Uterus (tissue), 4 donors: ENCODE data around the gene STOX2. TPM values are rescaled to one million over a fixed set of nuclear protein-coding genes. Genes with fewer than 3 reads are reported as not detected.

Source experiments
- DNase-seq, 2 donors: peaks; one replicate each; pipeline ENCODE4 v3.0.0-alpha.2; 2019 to 2020
- H3K27ac ChIP-seq, 2 donors: fragments of 200-600 bp; sonication (generic); 1 replicate in 1 of 2; 2 replicates in 1 of 2; pipeline ENCODE4 v1.5.1; 2016 to 2018
- H3K27me3 ChIP-seq, 2 donors: fragments of 200-600 bp; sonication (generic); one replicate each; pipeline ENCODE4 v1.5.1; 2018 to 2019; ENCODE audit warnings: control low read depth in 1 of 2
- H3K36me3 ChIP-seq, 2 donors: fragments of 200-600 bp; sonication (generic); one replicate each; pipeline ENCODE4 v1.5.1; 2019; ENCODE audit warnings: control low read depth in 1 of 2
- H3K4me1 ChIP-seq, 2 donors: fragments of 200-600 bp; sonication (generic); one replicate each; pipeline ENCODE4 v1.5.1; 2018 to 2019; ENCODE audit warnings: control low read depth in 1 of 2
- H3K4me3 ChIP-seq, 2 donors: fragments of 200-600 bp; sonication (generic); 1 replicate in 1 of 2; 2 replicates in 1 of 2; pipeline ENCODE4 v1.5.1; 2018 to 2019; ENCODE audit warnings: mild to moderate bottlenecking in 1 of 2
- H3K9me3 ChIP-seq, 2 donors: fragments of 200-600 bp; sonication (generic); one replicate each; pipeline ENCODE4 v1.5.1; 2019; ENCODE audit warnings: control low read depth in 1 of 2
- POLR2A ChIP-seq, 2 donors: fragments of 450-650 bp; IDR thresholded peaks; one replicate each; pipeline ENCODE4 v1.6.1; 2016; ENCODE audit warnings: antibody characterized with exemption in 2 of 2, mild to moderate bottlenecking in 1 of 2, moderate library complexity in 1 of 2
- intact Hi-C: fragments of 100-400 bp; cut with DNase I; formaldehyde crosslinking; loops from one replicate; pipeline ENCODE4 v1.15.1; 2023; ENCODE audit warnings: low total_unique reads
- total RNA-seq, 4 donors: library from RNA; depleted of rRNA in 3 of 4; stranded (reverse); fragments of >200 nt in 3 of 4; gene quantifications; one replicate each; pipeline versions ENCODE4 v1.1.0 to v1.2.4, GENCODE V29; 2014 to 2023
- TF ChIP-seq, protein P1 (sequence below), 4 experiments: fragments of 200-600 bp in 2 of 4; fragments of 450-650 bp in 2 of 4; sonication (generic) in 2 of 4; IDR thresholded peaks; one replicate each; pipeline ENCODE4 v1.5.1; 2016 to 2019; ENCODE audit warnings: antibody characterized with exemption in 4 of 4, mild to moderate bottlenecking in 2 of 4, moderate library complexity in 1 of 4
- donor health status: DM: yes; HTN: yes; CAD: no.

STOX2 gene
- total RNA-seq, 4 donors from 2014 or later: 2.9 to 19.4 (median 11.1) TPM

DNA sequence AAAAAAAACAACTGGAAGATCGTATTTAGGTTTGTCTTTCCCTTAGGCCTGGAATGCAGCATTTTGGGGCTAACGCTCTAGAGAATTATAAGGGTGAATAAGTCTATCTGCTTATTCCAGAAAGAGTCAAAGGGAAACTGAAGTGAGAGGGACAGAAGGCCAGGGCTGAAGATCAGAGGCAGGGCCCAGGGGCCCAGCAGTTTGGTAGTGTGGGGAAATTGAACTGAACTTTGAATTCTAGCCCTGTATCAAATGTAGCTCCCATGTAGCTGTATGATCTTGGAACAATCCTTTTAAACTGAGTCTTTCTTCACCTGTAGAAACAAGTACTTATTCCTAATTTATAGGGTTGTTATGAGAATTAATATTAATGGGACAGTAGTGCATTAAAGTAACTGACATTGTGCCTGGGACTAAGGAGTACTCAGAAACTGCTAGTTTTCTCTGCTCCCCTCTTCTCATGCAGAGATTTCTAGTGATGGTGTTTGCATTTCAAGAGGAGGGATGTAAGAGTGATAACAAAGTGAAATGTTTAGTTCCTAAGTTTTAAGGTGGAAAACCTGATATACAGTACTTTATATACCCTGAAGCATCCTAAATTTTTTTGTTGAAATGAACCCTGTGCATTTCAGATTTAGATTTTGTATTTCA, 30.4 kb downstream of the STOX2 start:
- intact Hi-C loops: no loop called here
- no peaks in the 10 kb centered on the region for H3K4me1 ChIP-seq
- no peak for DNase-seq

DNA sequence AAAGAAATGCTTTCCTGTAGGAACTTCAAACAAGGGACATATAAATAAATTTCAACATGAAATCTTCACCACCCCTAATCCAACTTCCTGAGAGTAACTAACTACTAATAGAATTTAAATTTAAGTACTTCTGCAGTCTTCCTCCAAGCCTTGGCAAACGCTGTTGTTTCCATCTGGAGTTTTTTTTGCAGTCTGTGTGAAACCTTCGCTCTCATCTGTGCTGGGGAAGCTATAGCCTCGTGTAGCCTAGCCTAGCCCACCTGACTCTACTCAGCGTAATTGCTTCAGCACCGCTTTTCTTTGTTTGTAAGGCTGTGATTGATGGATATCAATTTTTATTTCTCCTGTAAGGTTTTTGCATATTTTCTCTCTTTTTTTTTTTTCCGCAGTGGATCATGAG, 30.9 kb downstream of the STOX2 start:
- H3K27ac ChIP-seq: no peak overlapping the region
- no peaks in the 10 kb centered on the region for H3K4me1 ChIP-seq
- H3K4me3 ChIP-seq: no peak overlapping the region
- H3K36me3 ChIP-seq: no peaks in the 10 kb centered on the region
- no peaks in the 10 kb centered on the region for H3K27me3 ChIP-seq
- no peak for DNase-seq
- no peaks in the 10 kb centered on the region for H3K9me3 ChIP-seq
- intact Hi-C loops: no loop called here
- TF ChIP-seq, protein P1, sequence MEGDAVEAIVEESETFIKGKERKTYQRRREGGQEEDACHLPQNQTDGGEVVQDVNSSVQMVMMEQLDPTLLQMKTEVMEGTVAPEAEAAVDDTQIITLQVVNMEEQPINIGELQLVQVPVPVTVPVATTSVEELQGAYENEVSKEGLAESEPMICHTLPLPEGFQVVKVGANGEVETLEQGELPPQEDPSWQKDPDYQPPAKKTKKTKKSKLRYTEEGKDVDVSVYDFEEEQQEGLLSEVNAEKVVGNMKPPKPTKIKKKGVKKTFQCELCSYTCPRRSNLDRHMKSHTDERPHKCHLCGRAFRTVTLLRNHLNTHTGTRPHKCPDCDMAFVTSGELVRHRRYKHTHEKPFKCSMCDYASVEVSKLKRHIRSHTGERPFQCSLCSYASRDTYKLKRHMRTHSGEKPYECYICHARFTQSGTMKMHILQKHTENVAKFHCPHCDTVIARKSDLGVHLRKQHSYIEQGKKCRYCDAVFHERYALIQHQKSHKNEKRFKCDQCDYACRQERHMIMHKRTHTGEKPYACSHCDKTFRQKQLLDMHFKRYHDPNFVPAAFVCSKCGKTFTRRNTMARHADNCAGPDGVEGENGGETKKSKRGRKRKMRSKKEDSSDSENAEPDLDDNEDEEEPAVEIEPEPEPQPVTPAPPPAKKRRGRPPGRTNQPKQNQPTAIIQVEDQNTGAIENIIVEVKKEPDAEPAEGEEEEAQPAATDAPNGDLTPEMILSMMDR (IDR thresholded peaks at IDR 0.05): no peak
- TF ChIP-seq POLR2A (IDR thresholded peaks at IDR 0.05): no peak

More for the DNA sequence above, 30.4 kb downstream of the STOX2 start:
- Histone ChIP-seq H3K9me3 (no peaks in the 10 kb centered on the region), H3K4me3 (no peak overlapping the region), H3K27me3 (no peaks in the 10 kb centered on the region), H3K36me3 (no peaks in the 10 kb centered on the region), H3K27ac (no peak overlapping the region)
- TF ChIP-seq, protein P1 (IDR thresholded peaks at IDR 0.05): no peak
- no peak for TF ChIP-seq POLR2A (IDR thresholded peaks at IDR 0.05)

DNA sequence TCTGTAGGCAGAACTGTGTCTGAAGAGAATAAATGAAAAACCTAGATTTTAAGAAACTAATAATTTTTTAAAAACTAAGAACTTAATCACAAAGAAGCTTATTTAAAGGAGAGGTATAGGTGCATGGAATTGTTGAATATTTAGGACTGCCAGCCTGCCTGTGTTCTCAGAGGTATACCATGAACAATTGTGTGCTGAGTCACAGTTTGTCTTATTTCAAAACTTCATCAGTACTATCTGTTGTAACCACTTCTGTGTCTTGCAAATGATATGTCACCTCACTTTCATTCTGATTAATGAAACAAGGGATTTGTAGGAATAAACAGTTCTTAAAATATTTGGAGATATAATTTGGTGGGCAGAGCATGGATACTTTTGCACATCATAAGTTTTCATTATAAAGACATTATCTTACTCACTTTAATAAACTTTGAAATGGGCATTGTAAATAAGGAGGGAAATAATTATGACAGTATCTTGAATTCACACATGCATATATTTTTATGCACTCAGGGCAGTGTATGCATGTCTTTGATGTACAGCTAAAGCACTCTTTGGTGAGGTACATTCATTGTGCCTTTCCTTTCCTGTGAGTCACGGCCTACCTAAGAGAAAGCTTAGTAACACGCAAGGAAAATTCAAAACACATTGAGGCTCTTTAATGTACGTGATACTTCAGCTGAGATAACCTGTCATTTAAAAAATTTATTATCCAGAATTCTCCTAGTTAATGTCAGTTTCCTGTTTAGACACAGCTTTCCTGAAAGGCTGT, 31.7 kb downstream of the STOX2 start:
- no peak for DNase-seq

DNA sequence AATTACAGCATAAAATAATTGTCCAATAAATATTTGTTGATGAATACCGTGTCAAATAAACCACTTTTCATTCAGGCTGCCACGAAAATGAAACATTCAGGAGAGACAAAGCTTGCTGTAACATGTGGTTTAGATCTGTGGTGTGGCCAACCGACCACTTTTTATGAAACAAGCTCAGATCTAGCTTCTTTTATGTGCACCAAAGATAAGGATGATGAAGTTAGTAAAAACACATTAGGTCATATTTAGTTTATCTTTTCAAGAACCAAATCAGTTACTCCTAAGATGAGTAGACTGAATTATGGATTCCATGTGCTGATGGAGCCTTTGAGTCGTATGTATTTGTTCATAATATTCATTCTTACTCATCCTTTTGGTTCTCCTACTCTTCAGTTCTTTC, 35.8 kb downstream of the STOX2 start:
- Histone ChIP-seq H3K27me3 (no peaks in the 10 kb centered on the region), H3K4me3 (no peak overlapping the region), H3K4me1 (no peaks in the 10 kb centered on the region), H3K27ac (no peak overlapping the region), H3K9me3 (no peaks in the 10 kb centered on the region), H3K36me3 (no peaks in the 10 kb centered on the region)
- TF ChIP-seq, protein P1 (IDR thresholded peaks at IDR 0.05): no peak
- no peak for TF ChIP-seq POLR2A (IDR thresholded peaks at IDR 0.05)
- DNase-seq: no peak
- intact Hi-C loops: no loop called here

More for the DNA sequence above, 31.7 kb downstream of the STOX2 start:
- no peak for TF ChIP-seq POLR2A (IDR thresholded peaks at IDR 0.05)
- TF ChIP-seq, protein P1 (IDR thresholded peaks at IDR 0.05): no peak
- no peaks in the 10 kb centered on the region for H3K4me1 ChIP-seq
- no peaks in the 10 kb centered on the region for H3K27me3 ChIP-seq
- H3K27ac ChIP-seq: no peak overlapping the region
- H3K4me3 ChIP-seq: no peak overlapping the region
- no peaks in the 10 kb centered on the region for H3K36me3 ChIP-seq
- H3K9me3 ChIP-seq: no peaks in the 10 kb centered on the region
- intact Hi-C loops: no loop called here

DNA sequence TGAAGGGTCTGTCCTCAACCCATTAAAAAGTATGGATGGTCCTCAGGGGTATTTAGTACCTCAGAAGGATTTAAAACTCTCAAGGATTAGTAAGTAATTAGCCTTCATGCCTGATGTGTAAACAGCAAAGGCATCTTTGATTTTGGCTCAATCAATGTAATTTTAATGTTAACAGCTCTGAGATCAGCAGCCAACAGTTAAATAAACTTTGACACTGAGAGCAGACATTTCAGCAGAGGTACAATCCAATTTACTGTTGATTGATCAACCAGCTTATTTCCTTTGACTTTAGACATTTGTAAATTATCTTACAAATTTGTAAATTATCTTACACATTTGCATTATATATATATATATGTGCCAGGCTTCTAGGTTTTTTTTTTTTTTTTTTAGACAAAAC, 36.9 kb downstream of the STOX2 start:
- no peak for TF ChIP-seq POLR2A (IDR thresholded peaks at IDR 0.05)
- H3K27me3 ChIP-seq: no peaks in the 10 kb centered on the region
- intact Hi-C loops: no loop called here
- H3K27ac ChIP-seq: no peak overlapping the region
- H3K9me3 ChIP-seq: no peaks in the 10 kb centered on the region
- no peak for DNase-seq
- no peak overlapping the region for H3K4me3 ChIP-seq
- H3K4me1 ChIP-seq: no peaks in the 10 kb centered on the region
- H3K36me3 ChIP-seq: no peaks in the 10 kb centered on the region
